ENCODE results near the gene ABHD17A. TPM values are rescaled to one million over a fixed set of nuclear protein-coding genes. Genes with fewer than 3 reads are reported as not detected.

ABHD17A gene
- total RNA-seq, 1 experiment from 2014 or later = 39.5 TPM

GRCh38 chr19:1871140-1871597, 14.1 kb downstream of the ABHD17A start:
- Mint-ChIP-seq H3K36me3 (ENCODE audit: insufficient read depth, unreplicated experiment) (peaks cover 31% of the 10 kb centered on the region), H3K4me1 (ENCODE audit: insufficient read depth, unreplicated experiment) (peaks cover 7% of the 10 kb centered on the region)
- CTCF ChIA-PET = interaction anchor here (0.5 kb wide), 1 partner anchor 27 kb away, joined by 4 read pairs; no protein-coding TSS in a partner anchor

GRCh38 chr19:1868971-1869370, 16.3 kb downstream of the ABHD17A start:
- no TSS peak for BruUV-seq (replicated peaks)
- H3K27me3 Mint-ChIP-seq (ENCODE audit: insufficient read depth, unreplicated experiment) = no peaks in the 10 kb centered on the region
- peaks cover 32% of the 10 kb centered on the region for H3K36me3 Mint-ChIP-seq (ENCODE audit: insufficient read depth, unreplicated experiment)
- intact Hi-C loops (cut with micrococcal nuclease) = no loop called here
- no peak for DNase-seq (ENCODE audit: unreplicated experiment)
- peaks cover 2% of the 10 kb centered on the region for H3K4me1 Mint-ChIP-seq (ENCODE audit: insufficient read depth, unreplicated experiment)
- no peak overlapping the region for H3K4me3 Mint-ChIP-seq (ENCODE audit: unreplicated experiment)
- ChIA-PET POLR2A (interaction anchor here (0.6 kb wide), 1 partner anchor 46 kb away, joined by 3 read pairs; no protein-coding TSS in a partner anchor), CTCF (interaction anchor here (0.6 to 1.1 kb wide), 2 partner anchors 31 to 32 kb away, joined by 3 read pairs; no protein-coding TSS in a partner anchor)
- TF ChIP-seq, protein P1, sequence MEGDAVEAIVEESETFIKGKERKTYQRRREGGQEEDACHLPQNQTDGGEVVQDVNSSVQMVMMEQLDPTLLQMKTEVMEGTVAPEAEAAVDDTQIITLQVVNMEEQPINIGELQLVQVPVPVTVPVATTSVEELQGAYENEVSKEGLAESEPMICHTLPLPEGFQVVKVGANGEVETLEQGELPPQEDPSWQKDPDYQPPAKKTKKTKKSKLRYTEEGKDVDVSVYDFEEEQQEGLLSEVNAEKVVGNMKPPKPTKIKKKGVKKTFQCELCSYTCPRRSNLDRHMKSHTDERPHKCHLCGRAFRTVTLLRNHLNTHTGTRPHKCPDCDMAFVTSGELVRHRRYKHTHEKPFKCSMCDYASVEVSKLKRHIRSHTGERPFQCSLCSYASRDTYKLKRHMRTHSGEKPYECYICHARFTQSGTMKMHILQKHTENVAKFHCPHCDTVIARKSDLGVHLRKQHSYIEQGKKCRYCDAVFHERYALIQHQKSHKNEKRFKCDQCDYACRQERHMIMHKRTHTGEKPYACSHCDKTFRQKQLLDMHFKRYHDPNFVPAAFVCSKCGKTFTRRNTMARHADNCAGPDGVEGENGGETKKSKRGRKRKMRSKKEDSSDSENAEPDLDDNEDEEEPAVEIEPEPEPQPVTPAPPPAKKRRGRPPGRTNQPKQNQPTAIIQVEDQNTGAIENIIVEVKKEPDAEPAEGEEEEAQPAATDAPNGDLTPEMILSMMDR (IDR thresholded peaks at IDR 0.05; ENCODE audit: unreplicated experiment) = no peak
- no peak overlapping the region for H3K27ac Mint-ChIP-seq (ENCODE audit: low read depth, unreplicated experiment)
- no peaks in the 10 kb centered on the region for H3K9me3 Mint-ChIP-seq (ENCODE audit: unreplicated experiment)

More at GRCh38 chr19:1871140-1871597, 14.1 kb downstream of the ABHD17A start:
- no peaks in the 10 kb centered on the region for H3K27me3 Mint-ChIP-seq (ENCODE audit: insufficient read depth, unreplicated experiment)
- H3K9me3 Mint-ChIP-seq (ENCODE audit: unreplicated experiment) = no peaks in the 10 kb centered on the region
- no peak overlapping the region for H3K4me3 Mint-ChIP-seq (ENCODE audit: unreplicated experiment)
- no peak for DNase-seq (ENCODE audit: unreplicated experiment)
- TF ChIP-seq, protein P1 (IDR thresholded peaks at IDR 0.05; ENCODE audit: unreplicated experiment) = no peak
- POLR2A ChIA-PET = interaction anchor here (1.3 kb wide), 1 partner anchor 191 kb away, joined by 3 read pairs; no protein-coding TSS in a partner anchor
- no TSS peak for BruUV-seq (replicated peaks)
- H3K27ac Mint-ChIP-seq (ENCODE audit: low read depth, unreplicated experiment) = no peak overlapping the region
- intact Hi-C loops (cut with micrococcal nuclease) = loop anchor here (5.0 kb wide), 1 partner anchor 36 kb away; the partner anchor contains the start of genes ADAT3 and SCAMP4

DNA sequence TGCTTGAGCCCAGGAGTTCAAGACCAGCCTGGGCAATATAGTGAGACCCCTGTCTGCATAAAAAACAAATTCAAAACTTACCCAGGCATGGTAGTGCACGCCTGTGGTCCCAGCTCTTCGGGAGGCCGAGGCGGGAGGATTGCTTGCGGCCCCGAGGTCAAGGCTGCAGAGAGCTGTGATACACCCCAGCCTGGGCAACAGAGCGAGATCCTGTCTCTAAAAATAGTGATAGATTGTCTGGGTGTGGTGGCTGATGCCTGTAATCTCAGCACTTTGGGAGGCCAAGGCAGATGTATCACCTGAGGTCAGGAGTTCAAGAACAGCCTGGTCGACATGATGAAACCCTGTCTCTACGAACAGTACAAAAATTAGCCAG, 18.0 kb downstream of the ABHD17A start:
- ChIA-PET CTCF (interaction anchor here (1.2 kb wide), 1 partner anchor 10 kb away, joined by 3 read pairs; no protein-coding TSS in a partner anchor), POLR2A (interaction anchor here (0.7 kb wide), 1 partner anchor 1230 kb away, joined by 3 read pairs; no protein-coding TSS in a partner anchor)
- Mint-ChIP-seq H3K27me3 (ENCODE audit: insufficient read depth, unreplicated experiment) (no peaks in the 10 kb centered on the region), H3K4me3 (ENCODE audit: unreplicated experiment) (no peak overlapping the region), H3K36me3 (ENCODE audit: insufficient read depth, unreplicated experiment) (peaks cover 26% of the 10 kb centered on the region), H3K9me3 (ENCODE audit: unreplicated experiment) (no peaks in the 10 kb centered on the region), H3K27ac (ENCODE audit: low read depth, unreplicated experiment) (no peak overlapping the region), H3K4me1 (ENCODE audit: insufficient read depth, unreplicated experiment) (no peaks in the 10 kb centered on the region)
- intact Hi-C loops (cut with micrococcal nuclease) = no loop called here
- no TSS peak for BruUV-seq (replicated peaks)
- TF ChIP-seq, protein P1 (IDR thresholded peaks at IDR 0.05; ENCODE audit: unreplicated experiment) = no peak
- DNase-seq (ENCODE audit: unreplicated experiment) = no peak

DNA sequence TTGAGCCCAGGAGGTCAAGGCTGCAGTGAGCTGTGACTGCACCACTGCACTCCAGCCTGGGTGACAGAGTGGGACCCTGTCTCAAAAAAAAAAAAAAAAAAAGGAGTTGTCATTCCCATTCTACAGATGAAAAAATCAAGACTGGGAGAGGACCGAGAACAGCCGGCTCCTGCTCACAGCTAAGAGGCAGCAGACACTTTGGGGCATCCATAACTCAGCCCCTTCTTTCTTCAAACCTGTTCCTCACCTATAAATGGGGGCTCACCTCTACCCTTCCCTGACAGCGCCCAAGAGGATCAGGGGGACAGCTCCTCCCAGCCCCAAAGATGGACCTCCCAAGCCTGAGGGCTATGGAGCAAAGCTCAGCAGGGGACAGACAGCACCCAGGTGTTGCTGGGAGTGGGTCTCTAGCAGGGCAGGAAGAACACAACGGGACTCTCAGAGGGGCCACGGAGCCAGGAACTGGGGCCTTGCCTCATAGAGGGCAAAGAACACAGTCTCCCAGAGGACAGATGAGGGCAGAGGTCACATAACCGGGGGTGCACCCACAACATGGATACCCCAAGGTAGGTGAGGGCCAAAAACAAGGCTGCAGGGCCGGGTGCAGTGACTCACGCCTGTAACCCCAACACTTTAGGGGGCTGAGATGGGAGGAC, 18.5 kb downstream of the ABHD17A start:
- H3K4me3 Mint-ChIP-seq (ENCODE audit: unreplicated experiment) = no peak overlapping the region
- H3K27ac Mint-ChIP-seq (ENCODE audit: low read depth, unreplicated experiment) = no peak overlapping the region
- ChIA-PET CTCF (interaction anchor here (0.6 to 1.2 kb wide), 4 partner anchors 9 to 770 kb away, joined by 3 to 11 read pairs (median 4); no protein-coding TSS in a partner anchor), POLR2A (interaction anchor here (0.7 to 2.9 kb wide), 3 partner anchors 8 to 1231 kb away, joined by 3 to 16 read pairs (median 8); partner anchors contain the start of gene ABHD17A)
- H3K36me3 Mint-ChIP-seq (ENCODE audit: insufficient read depth, unreplicated experiment) = peaks cover 26% of the 10 kb centered on the region
- DNase-seq (ENCODE audit: unreplicated experiment) = no peak
- no peaks in the 10 kb centered on the region for H3K4me1 Mint-ChIP-seq (ENCODE audit: insufficient read depth, unreplicated experiment)
- TF ChIP-seq, protein P1 (IDR thresholded peaks at IDR 0.05; ENCODE audit: unreplicated experiment) = no peak
- H3K9me3 Mint-ChIP-seq (ENCODE audit: unreplicated experiment) = no peaks in the 10 kb centered on the region
- no TSS peak for BruUV-seq (replicated peaks)
- intact Hi-C loops (cut with micrococcal nuclease) = no loop called here
- H3K27me3 Mint-ChIP-seq (ENCODE audit: insufficient read depth, unreplicated experiment) = no peaks in the 10 kb centered on the region
